NCI-H1930 (cell line): Measurements from ENCODE around the gene PPFIA2.
"Not testable (repeated sequence)": the region's sequence is repeated elsewhere in the genome, so short reads cannot be mapped to it uniquely, and the experiment has no call there.

Experiments used
- DNase-seq, 2 experiments: peaks; one replicate each; lab custom pipeline; 2025; lab: John Stamatoyannopoulos, UW

The PPFIA2 gene

DNA sequence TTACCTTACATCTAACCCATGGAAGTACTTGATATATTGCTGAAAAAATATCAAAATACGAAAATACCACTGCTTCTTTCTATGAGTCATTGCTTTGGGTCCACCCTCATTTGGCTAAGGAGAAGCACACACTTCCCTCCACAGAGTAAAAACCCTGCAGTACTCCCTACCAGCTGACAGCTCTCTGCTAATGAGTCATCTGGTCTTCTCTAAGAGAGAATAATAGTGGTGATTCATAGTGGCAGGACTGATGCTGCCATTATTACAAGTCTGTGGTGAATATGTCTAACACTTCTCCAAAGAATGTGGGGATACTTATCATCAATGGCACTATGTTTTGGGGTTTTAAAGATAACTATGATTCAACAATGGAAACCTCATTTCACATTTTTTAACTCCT, 90.7 kb downstream of the PPFIA2 start:
- no peak for DNase-seq

- DNase-seq, result not testable (repeated sequence)
Observed at GRCh38 chr12:81659310-81659709, 99.8 kb downstream of the PPFIA2 start.

DNA sequence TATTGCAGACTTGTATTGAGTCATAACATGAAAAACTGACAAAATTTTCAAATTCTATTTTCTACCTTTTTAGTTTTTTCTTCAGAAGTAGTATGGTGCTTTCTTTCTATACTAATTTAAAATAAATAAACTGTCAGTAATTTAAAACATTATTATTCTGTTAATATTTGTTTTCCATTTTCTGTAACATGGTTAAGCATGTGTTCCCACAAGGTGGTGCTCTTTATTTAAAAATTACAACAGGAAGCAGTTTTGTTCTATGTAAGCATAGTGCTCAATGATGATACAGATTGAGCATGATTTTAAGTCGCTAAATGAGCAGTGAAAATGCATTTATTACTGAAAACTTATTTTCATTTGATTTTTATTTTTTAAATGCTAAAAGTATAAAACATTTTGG, 114.6 kb downstream of the PPFIA2 start:
- DNase-seq, result peak; percentile 30 to 32

GRCh38 chr12:81639196-81639595, 120.0 kb downstream of the PPFIA2 start:
- DNase-seq, result no peak

GRCh38 chr12:81633127-81633526, 126.0 kb downstream of the PPFIA2 start:
- no peak for DNase-seq

- peak; percentile 11 for DNase-seq
Observed at GRCh38 chr12:81627336-81628189, 131.6 kb downstream of the PPFIA2 start.

DNA sequence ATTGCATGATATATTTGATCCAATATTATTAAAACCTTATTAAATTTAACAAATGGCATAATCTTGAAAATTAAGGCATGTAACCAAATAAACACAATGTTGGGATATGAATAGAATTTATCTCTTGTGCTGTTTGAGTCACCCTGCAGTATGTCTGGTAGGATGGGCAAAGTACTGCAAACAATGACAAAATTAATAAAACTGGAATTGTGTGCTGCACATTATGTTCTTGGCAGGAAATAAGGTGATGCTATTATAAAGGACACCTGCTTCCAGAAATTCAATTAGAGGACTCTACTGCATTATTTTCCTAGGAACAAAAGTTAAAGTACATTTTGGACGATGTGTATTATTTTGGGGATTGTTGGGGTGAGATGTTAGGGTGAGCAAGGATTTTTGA, 132.7 kb downstream of the PPFIA2 start:
- no peak for DNase-seq

DNA sequence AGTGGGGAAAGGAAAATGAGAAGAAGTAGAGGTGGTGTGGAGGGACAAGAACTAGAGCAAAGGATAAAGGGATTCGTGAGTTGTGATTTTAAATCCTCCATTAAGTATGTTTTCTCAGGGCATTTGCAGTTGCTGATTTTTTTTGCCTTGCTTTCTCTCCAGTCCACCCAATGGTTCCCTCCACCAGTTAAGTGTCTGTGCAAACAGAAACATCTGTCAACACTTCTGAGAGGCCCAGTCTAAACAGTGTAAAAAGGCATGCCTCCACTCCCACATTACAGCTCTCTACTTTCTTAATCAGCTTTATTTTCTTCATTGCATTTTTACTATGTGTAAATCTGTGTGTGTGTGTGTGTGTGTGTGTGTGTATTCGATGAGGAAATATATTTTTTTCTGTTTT, 141.2 kb downstream of the PPFIA2 start:
- no peak for DNase-seq

- DNase-seq, result no peak
Observed at GRCh38 chr12:81615026-81615588, 144.0 kb downstream of the PPFIA2 start.

GRCh38 chr12:81610955-81611889, 147.9 kb downstream of the PPFIA2 start:
- DNase-seq, result no peak

DNA sequence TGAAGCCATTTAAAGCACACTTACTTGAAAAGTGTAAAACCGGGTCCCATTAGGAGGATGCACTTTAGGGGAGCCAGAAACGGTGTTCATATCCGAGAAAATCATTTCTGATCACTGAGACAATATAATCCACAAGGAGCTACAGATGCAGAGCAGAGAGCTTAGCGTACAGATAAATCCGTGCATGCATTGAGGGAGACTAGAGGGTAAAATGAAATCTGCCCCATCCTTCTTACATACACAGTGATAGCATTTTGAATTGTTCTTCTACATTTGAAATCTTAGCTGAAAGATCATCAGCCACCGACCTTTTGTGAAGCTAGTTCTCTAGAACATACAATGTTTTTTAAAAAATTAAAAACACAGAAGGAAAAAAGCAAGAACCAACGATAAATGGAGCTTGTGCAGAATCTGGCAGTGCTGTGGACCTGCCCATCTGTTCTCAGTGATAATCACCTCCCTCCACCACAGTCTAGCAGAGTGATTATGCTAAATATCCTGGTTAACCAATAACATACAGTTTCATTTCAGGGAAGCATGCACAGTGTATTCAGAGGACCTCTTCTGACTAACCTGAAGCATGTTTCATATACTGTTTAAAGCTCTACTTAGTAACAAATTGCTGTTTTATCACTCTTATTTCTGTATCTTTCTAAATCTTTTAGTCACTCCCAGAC, 161.1 kb downstream of the PPFIA2 start:
- no peak for DNase-seq

GRCh38 chr12:81596558-81596957, 162.6 kb downstream of the PPFIA2 start:
- no peak for DNase-seq

DNA sequence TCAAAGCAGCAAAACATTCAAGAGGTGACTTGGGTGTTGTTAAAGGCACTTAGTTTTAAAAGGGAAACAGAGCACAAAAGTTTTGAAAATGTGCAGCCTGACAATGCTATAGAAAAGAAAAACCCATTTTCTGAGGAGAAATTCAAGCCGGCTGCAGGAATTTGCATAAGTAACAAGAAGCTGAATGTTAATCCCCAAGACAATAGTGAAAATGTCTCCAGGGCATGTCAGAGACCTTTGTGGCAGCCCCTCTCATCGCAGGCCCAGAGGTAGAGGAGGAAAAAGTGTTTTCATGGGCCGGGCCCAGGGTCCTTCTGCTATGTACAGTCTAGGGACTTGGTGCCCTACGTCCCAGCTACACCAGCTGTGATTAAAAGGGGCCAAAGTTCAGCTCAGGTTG, 167.9 kb downstream of the PPFIA2 start:
- no peak for DNase-seq

GRCh38 chr12:81590703-81591102, 168.4 kb downstream of the PPFIA2 start:
- DNase-seq, result not testable (repeated sequence)

GRCh38 chr12:81588235-81589008, 170.7 kb downstream of the PPFIA2 start:
- DNase-seq, result no peak

GRCh38 chr12:81585787-81586186, 173.4 kb downstream of the PPFIA2 start:
- no peak for DNase-seq

DNA sequence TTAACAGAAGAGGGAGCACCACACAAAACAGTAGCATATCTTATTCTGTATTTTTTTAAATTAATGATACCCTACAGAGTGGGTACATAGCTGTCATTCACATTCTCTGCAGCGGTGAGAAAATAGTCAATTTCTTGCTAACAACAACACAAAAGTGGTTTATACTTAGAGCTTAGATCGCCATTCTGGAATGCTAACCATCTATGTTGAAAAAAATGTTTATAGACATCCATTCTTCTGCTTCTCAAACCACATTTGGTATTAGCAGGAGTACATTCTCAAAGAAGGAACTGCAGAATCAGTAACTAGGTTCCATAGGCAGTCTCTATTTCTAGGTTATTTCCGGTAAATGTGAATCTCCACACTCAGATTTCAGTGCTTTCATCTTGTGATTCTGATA, 185.9 kb downstream of the PPFIA2 start:
- no peak for DNase-seq

DNA sequence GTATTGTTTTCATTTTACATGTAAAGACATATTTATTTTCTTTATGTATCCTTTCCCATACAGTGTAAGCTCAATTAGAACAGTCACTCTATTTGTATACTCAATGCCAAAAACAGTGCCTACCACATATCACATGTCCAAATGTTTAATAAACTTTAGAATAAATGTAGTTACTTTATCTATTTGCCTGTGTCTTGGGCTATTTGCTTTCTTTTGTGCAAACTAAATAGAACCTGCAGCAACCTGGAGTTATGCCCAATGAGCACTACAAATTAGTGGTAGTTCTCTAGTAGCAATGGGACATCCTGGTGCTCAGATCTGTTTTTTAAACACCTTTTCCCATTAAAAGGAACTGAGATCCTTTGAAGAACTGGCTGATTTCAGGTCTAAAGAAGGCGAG, 186.7 kb downstream of the PPFIA2 start:
- no peak for DNase-seq

- no peak for DNase-seq
Observed at GRCh38 chr12:81570234-81570633, 188.9 kb downstream of the PPFIA2 start.

GRCh38 chr12:81564237-81564636, 194.9 kb downstream of the PPFIA2 start:
- no peak for DNase-seq

- no peak for DNase-seq
Observed at GRCh38 chr12:81558031-81558430, 201.1 kb downstream of the PPFIA2 start.
